Thyroid gland (tissue), 4 donors: ENCODE data around the gene ALOX5AP. TPM values are rescaled to one million over a fixed set of nuclear protein-coding genes. Genes with fewer than 3 reads are reported as not detected.
A peak's percentile ranks its signal among the peaks of the same experiment; 100 is the strongest.

Experiments used
- DNase-seq, 2 donors: peaks; one replicate each; pipeline ENCODE4 v3.0.0-alpha.2; 2019
- H3K27ac ChIP-seq, 3 donors: fragments of 200-600 bp; sonication (generic); 1 replicate in 2 of 3; 2 replicates in 1 of 3; pipeline ENCODE4 v1.5.1; 2016 to 2019; ENCODE audit warnings: mild to moderate bottlenecking in 1 of 3, moderate library complexity in 1 of 3
- H3K27me3 ChIP-seq: fragments of 200-600 bp; sonication (generic); one replicate; pipeline ENCODE4 v1.5.1; 2019
- H3K36me3 ChIP-seq, 2 donors: fragments of 200-600 bp; sonication (generic); one replicate each; pipeline ENCODE4 v1.5.1; 2016 to 2019
- H3K4me1 ChIP-seq, 2 donors: fragments of 200-600 bp; sonication (generic); one replicate each; pipeline ENCODE4 v1.5.1; 2017 to 2019
- H3K4me3 ChIP-seq, 3 donors: fragments of 200-600 bp; sonication (generic); replicated peaks in 1 of 3; 1 replicate in 2 of 3; 2 replicates in 1 of 3; pipeline ENCODE4 v1.5.1; 2016; ENCODE audit warnings: mild to moderate bottlenecking in 1 of 3
- H3K9me3 ChIP-seq: fragments of 200-600 bp; sonication (generic); one replicate; pipeline ENCODE4 v1.5.1; 2017
- CTCF ChIP-seq, 6 experiments: fragments of 200-600 bp in 3 of 6; fragments of 450-650 bp in 3 of 6; sonication (generic) in 3 of 6; IDR thresholded peaks; one replicate each; pipeline ENCODE4 v1.5.1; 2016 to 2019; ENCODE audit warnings: antibody characterized with exemption in 6 of 6, mild to moderate bottlenecking in 2 of 6, inconsistent platforms in 1 of 6, moderate library complexity in 1 of 6
- POLR2A ChIP-seq, 2 donors: fragments of 450-650 bp; IDR thresholded peaks; one replicate each; pipeline ENCODE4 v1.6.1; 2017; ENCODE audit warnings: antibody characterized with exemption in 2 of 2, mild to moderate bottlenecking in 2 of 2, moderate library complexity in 1 of 2
- WGBS, 2 donors: methylation state at CpG; one replicate each; pipeline ENCODE4 v1.1.5; 2017; 5-methylcytosine and 5-hydroxymethylcytosine counted together
- intact Hi-C: fragments of 100-400 bp; cut with DNase I; formaldehyde crosslinking; loops from one replicate; pipeline ENCODE4 v1.15.1; 2023
- total RNA-seq, 4 donors: library from RNA; depleted of rRNA; stranded (reverse); fragments of >200 nt; gene quantifications; one replicate each; pipeline ENCODE4 v1.2.3, GENCODE V29; 2016

Gene ALOX5AP
- total RNA-seq, 4 donors from 2014 or later, result 3.6 to 13.4 (median 6.1) TPM

- Histone ChIP-seq H3K36me3 (no peaks in the 10 kb centered on the region), H3K27ac (peak overlapping the region in 2 of 3 donors; percentile 29 to 56), H3K27me3 (no peaks in the 10 kb centered on the region), H3K9me3 (no peaks in the 10 kb centered on the region), H3K4me1 (peaks cover 0 to 5% of the 10 kb centered on the region in 2 donors), H3K4me3 (peak overlapping the region in 2 of 3 donors; percentile 1 to 22)
- 31 to 40% methylated on average over 21 of the region's 21 CpGs for WGBS, 2 donors
- DNase-seq, result peak; percentile 43 to 44
- no peak for TF ChIP-seq POLR2A (IDR thresholded peaks at IDR 0.05)
- TF ChIP-seq CTCF (IDR thresholded peaks at IDR 0.05), result no peak
- intact Hi-C loops, result no loop called here
Observed at GRCh38 chr13:30690282-30691188, 44.8 kb upstream of the ALOX5AP start.

GRCh38 chr13:30692113-30692512, 43.2 kb upstream of the ALOX5AP start:
- Histone ChIP-seq H3K27me3 (no peaks in the 10 kb centered on the region), H3K4me3 (no peak overlapping the region), H3K4me1 (peaks cover 0 to 11% of the 10 kb centered on the region in 2 donors), H3K27ac (no peak overlapping the region), H3K9me3 (no peaks in the 10 kb centered on the region), H3K36me3 (no peaks in the 10 kb centered on the region)
- 86 to 100% methylated on average over 1 of the region's 1 CpG for WGBS, 2 donors
- no peak for DNase-seq
- intact Hi-C loops, result no loop called here
- no peak for TF ChIP-seq CTCF (IDR thresholded peaks at IDR 0.05)
- no peak for TF ChIP-seq POLR2A (IDR thresholded peaks at IDR 0.05)

GRCh38 chr13:30696278-30697176, 38.8 kb upstream of the ALOX5AP start:
- 38 to 47% methylated on average over 11 of the region's 11 CpGs for whole genome bisulfite sequencing, 2 donors
- Histone ChIP-seq H3K36me3 (no peaks in the 10 kb centered on the region), H3K9me3 (no peaks in the 10 kb centered on the region), H3K4me3 (no peak overlapping the region), H3K4me1 (peaks cover 0 to 6% of the 10 kb centered on the region in 2 donors), H3K27me3 (no peaks in the 10 kb centered on the region), H3K27ac (no peak overlapping the region)
- intact Hi-C loops, result no loop called here
- no peak for TF ChIP-seq CTCF (IDR thresholded peaks at IDR 0.05)
- no peak for DNase-seq

GRCh38 chr13:30697177-30697953, 38.0 kb upstream of the ALOX5AP start:
- H3K4me3 ChIP-seq, result no peak overlapping the region
- TF ChIP-seq CTCF (IDR thresholded peaks at IDR 0.05), result no peak
- no peak for TF ChIP-seq POLR2A (IDR thresholded peaks at IDR 0.05)
- intact Hi-C loops, result no loop called here
- no peak overlapping the region for H3K27ac ChIP-seq
- H3K27me3 ChIP-seq, result no peaks in the 10 kb centered on the region
- DNase-seq, result no peak
- 62 to 69% methylated on average over 8 of the region's 8 CpGs for WGBS, 2 donors
- H3K4me1 ChIP-seq, result peaks cover 0 to 6% of the 10 kb centered on the region in 2 donors
- no peaks in the 10 kb centered on the region for H3K9me3 ChIP-seq
- H3K36me3 ChIP-seq, result no peaks in the 10 kb centered on the region
